Osteocyte (in vitro differentiated cells): Measurements from ENCODE around the gene ARSB. TPM values are rescaled to one million over a fixed set of nuclear protein-coding genes. Genes with fewer than 3 reads are reported as not detected.

Source experiments
- DNase-seq: peaks from one replicate; pipeline ENCODE4 v3.0.0; 2021; ENCODE audit warnings: mixed read lengths; ENCODE audit not compliant: unreplicated experiment; ENCODE audit errors: extremely low spot score
- H3K27ac Mint-ChIP-seq: one replicate; pipeline ENCODE4 v1.8.0; 2021; ENCODE audit warnings: mild to moderate bottlenecking, mixed read lengths; ENCODE audit not compliant: unreplicated experiment
- H3K27me3 Mint-ChIP-seq: one replicate; pipeline ENCODE4 v1.8.0; 2021; ENCODE audit warnings: mixed read lengths; ENCODE audit not compliant: unreplicated experiment
- H3K36me3 Mint-ChIP-seq: one replicate; pipeline ENCODE4 v1.8.0; 2021; ENCODE audit warnings: mixed read lengths; ENCODE audit not compliant: unreplicated experiment
- H3K4me1 Mint-ChIP-seq: one replicate; pipeline ENCODE4 v1.8.0; 2021; ENCODE audit warnings: mixed read lengths; ENCODE audit not compliant: unreplicated experiment
- H3K4me3 Mint-ChIP-seq: one replicate; pipeline ENCODE4 v1.8.0; 2021; ENCODE audit warnings: mild to moderate bottlenecking, moderate library complexity, mixed read lengths; ENCODE audit not compliant: unreplicated experiment
- H3K9me3 Mint-ChIP-seq: one replicate; pipeline ENCODE4 v1.8.0; 2021; ENCODE audit warnings: mixed read lengths; ENCODE audit not compliant: unreplicated experiment
- CTCF ChIP-seq: fragments of 200-600 bp; sonication (generic); IDR thresholded peaks from 2 replicates; pipeline ENCODE4 v1.5.0; 2021; ENCODE audit warnings: antibody characterized with exemption, mild to moderate bottlenecking, moderate library complexity
- long read RNA-seq: library from polyadenylated mRNA; unstranded; transcript quantifications from one replicate; pipeline ENCODE4 v2.0.0, GENCODE V29; 2021
- total RNA-seq: library from RNA; stranded (reverse); gene quantifications from 2 replicates; pipeline ENCODE4 v1.2.1, GENCODE V29; 2021

The ARSB gene
- 34.9 and 36.0 TPM in 2 replicates for total RNA-seq
- long read RNA-seq, full-length matches to known transcripts = 1 of 28 reads
- long read RNA-seq, partial matches to known transcripts = 10 of 28 reads
- long read RNA-seq, other reads (novel, unspliced or antisense) = 17 of 28 reads

GRCh38 chr5:78985116-78985724, at the start of gene ARSB:
Gene ARSB, minus strand, starts transcription at chr5:78985310. Its CDS starts 62 bp downstream, at chr5:78985248.
- peak within 1 kb of the TSS; percentile 89 for H3K27ac Mint-ChIP-seq
- TF ChIP-seq CTCF = no peak
- H3K4me1 Mint-ChIP-seq = peaks cover 33% of the 10 kb centered on the region
- H3K27me3 Mint-ChIP-seq = no peaks in the 10 kb centered on the region
- H3K9me3 Mint-ChIP-seq = no peaks in the 10 kb centered on the region
- peak within 1 kb of the TSS; percentile 83 for H3K4me3 Mint-ChIP-seq
- peak; percentile 88 for DNase-seq
- no peaks in the 10 kb centered on the region for H3K36me3 Mint-ChIP-seq

GRCh38 chr5:79032782-79033181, 47.7 kb upstream of the ARSB start:
- no peaks in the 10 kb centered on the region for H3K9me3 Mint-ChIP-seq
- no peak overlapping the region for H3K4me3 Mint-ChIP-seq
- no peaks in the 10 kb centered on the region for H3K4me1 Mint-ChIP-seq
- no peak for DNase-seq
- H3K27ac Mint-ChIP-seq = no peak overlapping the region
- no peaks in the 10 kb centered on the region for H3K36me3 Mint-ChIP-seq
- peaks cover 4% of the 10 kb centered on the region for H3K27me3 Mint-ChIP-seq
- TF ChIP-seq CTCF = no peak

DNA sequence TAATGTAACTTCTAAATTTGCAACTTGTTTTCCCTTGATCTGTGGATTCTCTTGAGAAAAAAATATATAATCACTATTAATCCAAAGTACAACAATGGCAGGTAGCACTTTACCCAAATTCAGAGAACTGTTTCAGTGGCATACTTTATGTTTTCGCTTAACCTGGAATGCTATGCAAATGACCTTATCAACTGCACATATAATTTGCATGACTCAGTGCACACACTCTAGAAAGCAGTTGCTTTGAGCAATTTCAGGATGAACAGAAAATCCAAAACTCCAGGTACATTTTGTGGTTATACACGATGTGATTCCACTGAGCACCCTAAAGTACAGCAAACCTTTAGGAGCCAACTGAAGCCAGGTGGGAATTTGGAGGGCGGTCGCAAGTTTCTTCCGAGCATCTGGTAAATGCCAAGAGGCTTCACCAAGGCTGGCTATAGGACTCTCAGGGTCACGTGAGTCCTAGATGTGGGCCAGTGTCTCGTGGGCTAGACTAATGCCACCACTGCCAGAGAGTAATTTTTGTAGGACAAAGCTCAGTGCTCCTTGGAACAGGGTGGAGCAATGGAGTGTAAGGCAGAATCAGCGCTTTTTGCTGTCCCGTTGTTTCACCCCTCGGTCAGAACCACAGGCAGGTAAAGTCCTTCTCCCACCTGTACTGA, 47.1 kb upstream of the ARSB start:
- DNase-seq = no peak
- Mint-ChIP-seq H3K9me3 (no peaks in the 10 kb centered on the region), H3K27ac (no peak overlapping the region), H3K4me3 (no peak overlapping the region), H3K36me3 (no peaks in the 10 kb centered on the region), H3K4me1 (no peaks in the 10 kb centered on the region), H3K27me3 (peaks cover 7% of the 10 kb centered on the region)
- no peak for TF ChIP-seq CTCF

DNA sequence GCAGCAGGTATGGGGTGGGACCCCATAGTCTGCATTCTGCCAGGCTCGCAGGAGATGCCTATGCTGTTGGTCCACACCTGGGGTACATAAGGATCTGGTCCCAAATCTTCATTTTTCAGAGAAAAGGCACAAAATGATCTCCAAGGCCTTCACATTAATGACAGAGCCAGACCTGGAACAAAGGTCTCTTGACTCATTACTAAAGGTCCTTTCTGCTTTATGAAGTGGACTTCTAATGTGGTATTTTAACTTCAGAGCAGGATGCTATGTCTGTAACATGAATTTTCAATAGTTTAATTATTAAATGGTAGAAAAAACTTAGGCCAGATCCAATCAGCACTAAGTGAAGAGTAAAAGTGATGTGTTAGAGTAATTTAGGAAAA, 46.4 kb upstream of the ARSB start:
- peaks cover 11% of the 10 kb centered on the region for H3K27me3 Mint-ChIP-seq
- no peak for DNase-seq
- no peak overlapping the region for H3K4me3 Mint-ChIP-seq
- no peaks in the 10 kb centered on the region for H3K36me3 Mint-ChIP-seq
- H3K27ac Mint-ChIP-seq = no peak overlapping the region
- H3K9me3 Mint-ChIP-seq = no peaks in the 10 kb centered on the region
- no peak for TF ChIP-seq CTCF
- H3K4me1 Mint-ChIP-seq = no peaks in the 10 kb centered on the region

- no peak for TF ChIP-seq CTCF
- Mint-ChIP-seq H3K9me3 (no peaks in the 10 kb centered on the region), H3K27ac (no peak overlapping the region), H3K27me3 (peaks cover 13% of the 10 kb centered on the region), H3K4me3 (no peak overlapping the region), H3K36me3 (no peaks in the 10 kb centered on the region), H3K4me1 (no peaks in the 10 kb centered on the region)
- no peak for DNase-seq
Measured at GRCh38 chr5:79030663-79031484, 45.8 kb upstream of the ARSB start.
